HG03196 (cell line): Measurements from ENCODE around the gene NAV3.

ENCODE experiments used
- ATAC-seq: cut with Tn5 transposase; IDR thresholded peaks from one replicate; pipeline ENCODE4 v1.9.1; 2021; ENCODE audit not compliant: unreplicated experiment

The NAV3 gene

GRCh38 chr12:78036874-78037273 lies 206.2 kb downstream of the NAV3 start:
- ATAC-seq = no peak

DNA sequence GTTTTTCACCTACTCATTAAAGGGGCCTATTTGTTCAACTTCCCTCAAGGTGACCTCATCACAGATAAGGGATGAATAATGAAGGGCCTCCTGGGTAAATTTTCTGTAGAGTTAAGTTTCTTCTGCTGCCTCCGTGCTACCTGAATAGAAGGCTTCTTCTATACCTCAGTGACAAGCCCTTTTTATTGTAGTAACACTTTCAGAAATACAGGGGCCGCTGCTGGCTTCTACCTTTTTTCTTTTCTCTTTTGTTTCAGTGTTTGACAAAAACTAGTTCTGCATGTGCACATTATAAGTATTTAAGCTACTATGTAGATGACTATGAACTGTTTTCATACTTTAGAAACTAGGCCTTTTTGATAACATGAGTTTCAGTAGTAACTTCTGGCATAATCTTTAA lies 207.0 kb downstream of the NAV3 start:
- ATAC-seq = no peak

DNA sequence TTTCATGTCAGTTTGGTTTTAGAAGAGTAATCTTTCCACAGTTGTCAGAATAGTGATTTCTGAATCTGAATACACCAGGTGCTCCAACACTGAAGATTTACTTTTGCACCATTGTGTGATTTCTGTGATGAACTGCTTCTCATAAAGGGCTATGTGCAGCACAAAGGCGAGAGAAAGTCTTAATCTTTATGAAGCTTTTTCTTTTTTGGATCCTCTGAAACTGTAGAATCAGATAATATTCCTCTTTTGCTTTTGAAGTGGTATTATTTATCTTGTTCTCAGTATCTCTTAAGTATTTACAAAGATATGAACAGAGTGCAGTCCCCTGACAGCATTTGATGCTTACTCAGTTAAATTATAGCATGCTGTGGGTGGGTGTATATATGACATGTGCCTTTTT lies 207.8 kb downstream of the NAV3 start:
- no peak for ATAC-seq

DNA sequence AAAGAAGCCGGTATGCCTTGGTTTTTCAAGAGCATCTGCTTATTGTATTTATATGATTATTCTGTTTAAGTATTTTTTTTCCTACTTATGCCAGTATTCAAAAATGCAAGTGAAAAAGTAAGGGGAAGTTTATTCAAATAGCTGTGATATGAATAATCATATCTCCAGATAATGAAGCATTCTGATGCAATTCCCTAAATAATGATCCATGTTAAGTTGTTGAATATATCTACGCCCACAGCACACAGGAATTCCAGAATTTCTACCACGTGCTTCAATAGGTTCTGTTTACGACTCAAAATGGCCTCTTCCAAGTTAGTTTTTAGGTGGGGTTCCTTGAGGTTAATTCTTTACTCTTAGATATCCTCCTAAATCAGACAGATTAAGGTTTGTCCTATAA lies 208.3 kb downstream of the NAV3 start:
- no peak for ATAC-seq

DNA sequence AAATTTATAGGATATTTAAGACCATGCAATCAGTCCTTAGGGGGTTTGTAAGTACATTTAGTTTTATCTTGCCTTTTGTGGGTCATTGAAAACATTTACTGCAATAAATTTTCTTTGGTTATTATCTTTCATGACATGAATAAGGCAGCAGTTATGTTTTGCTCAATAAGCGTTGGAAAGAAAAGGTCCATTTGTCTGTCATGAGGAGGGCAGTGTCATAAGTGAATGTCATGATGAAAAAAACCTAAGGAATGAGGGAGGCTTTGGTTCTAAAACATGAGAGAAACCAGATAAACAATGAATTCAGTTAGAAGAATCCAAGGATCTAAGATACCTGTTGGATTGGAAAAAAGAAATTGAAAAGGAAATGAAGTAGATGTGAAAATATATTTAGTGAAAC lies 209.4 kb downstream of the NAV3 start:
- no peak for ATAC-seq

DNA sequence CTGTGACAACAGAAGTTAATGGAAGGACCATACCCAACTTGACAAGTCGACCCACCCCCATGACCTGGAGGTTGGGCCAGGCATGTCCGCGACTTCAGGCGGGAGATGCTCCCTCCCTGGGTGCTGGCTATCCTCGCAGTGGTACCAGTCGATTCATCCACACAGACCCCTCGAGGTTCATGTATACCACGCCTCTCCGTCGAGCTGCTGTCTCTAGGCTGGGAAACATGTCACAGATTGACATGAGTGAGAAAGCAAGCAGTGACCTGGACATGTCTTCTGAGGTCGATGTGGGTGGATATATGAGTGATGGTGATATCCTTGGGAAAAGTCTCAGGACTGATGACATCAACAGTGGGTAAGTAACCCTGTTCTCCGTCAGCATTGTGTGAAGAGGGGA lies 220.1 kb downstream of the NAV3 start:
- ATAC-seq = no peak

DNA sequence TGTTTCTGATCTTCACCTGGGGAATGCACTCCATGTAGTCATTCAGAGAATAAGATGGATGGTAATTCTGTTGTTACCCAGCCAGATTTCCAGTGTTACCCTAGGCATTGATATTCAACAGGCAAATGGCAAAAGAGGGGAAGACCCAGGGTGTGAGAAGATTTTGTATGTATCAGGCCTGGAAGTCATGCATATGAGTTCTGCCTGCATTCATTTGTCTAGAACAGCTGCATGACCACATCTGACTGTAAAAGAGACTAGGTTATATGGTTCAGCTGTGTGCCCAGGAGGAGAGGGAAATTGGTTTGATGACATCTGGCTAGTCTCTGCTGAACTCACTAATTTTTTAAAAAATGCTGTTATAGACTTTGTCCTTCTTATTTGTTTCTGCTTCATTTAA lies 224.9 kb downstream of the NAV3 start:
- ATAC-seq = no peak

- no peak for ATAC-seq
These were observed 226.4 kb downstream of the NAV3 start for GRCh38 chr12:78057075-78057474.

- ATAC-seq = no peak
These were observed 229.5 kb downstream of the NAV3 start for GRCh38 chr12:78060186-78060585.

GRCh38 chr12:78062786-78063185 lies 232.1 kb downstream of the NAV3 start:
- ATAC-seq = no peak

DNA sequence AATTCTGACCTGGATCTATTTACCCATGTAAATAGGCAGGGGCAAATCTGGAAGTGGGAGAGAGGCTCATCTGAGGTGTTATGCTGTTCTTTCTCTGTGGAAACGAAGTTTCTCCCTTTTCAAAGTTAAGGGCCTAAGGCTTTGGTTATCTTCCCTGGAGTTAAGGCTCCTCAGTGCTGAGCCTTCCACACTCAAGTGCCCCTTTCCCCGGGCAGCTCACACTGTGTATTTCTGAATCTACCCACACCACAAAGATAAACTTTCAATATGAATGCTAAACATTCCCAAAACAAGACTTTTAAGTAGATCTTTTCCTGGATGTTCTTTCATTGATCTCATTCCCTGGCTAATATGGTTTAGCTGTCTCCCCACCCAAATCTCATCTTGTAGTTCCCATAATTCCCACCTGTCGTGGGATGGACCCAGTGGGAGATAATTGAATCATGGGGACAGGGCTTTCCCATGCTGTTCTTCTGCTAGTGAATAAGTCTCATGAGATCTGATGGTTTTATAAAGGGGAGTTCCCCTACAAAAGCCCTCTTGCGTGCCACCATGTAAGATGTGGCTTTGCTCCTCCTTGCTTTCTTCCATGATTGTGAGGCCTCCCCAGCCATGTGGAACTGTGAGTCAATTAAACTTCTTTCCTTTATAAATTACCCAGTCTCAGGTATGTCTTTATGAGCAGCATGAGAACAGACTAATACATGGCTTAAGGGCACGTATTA lies 251.1 kb downstream of the NAV3 start:
- ATAC-seq = no peak

GRCh38 chr12:78085542-78086182 lies 255.0 kb downstream of the NAV3 start:
- ATAC-seq = no peak

DNA sequence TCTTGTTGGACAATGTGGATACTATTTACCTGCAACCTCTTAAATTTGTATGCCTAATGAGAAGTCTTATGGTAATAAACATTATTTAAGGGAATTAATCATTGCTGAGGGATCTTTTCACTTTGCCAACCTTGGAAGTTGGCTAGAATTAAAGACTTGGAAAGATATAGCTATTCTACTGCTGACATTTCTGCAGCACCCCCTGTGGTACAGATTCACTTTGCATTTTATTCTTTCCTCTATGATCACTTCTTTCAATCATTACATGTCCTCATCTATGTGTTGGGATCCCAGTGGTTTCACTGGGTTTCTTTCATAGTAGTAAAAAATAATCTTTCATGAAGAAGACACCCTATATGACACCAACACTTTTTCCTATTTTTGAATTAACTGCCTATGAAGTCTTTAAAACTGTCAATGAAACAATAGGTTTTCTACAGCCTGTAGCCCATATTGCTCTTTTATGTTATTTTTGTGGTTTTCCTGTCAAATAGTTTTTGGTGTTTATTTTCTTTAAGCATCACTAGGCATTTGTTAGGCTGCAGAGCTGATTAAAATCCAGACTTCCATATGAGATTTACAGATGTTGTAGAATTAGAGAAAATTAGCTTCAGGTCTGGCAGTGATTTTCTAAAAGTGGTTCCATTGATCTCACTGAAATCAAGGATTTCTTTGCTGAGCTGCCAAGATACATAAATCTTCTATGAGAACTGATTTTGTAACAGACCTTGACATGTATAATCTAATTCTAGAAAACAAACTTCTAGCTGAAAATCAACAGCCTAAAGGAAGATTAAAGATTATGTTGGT lies 256.1 kb downstream of the NAV3 start:
- ATAC-seq = no peak

- no peak for ATAC-seq
These were observed 256.6 kb downstream of the NAV3 start for GRCh38 chr12:78087363-78087675.

DNA sequence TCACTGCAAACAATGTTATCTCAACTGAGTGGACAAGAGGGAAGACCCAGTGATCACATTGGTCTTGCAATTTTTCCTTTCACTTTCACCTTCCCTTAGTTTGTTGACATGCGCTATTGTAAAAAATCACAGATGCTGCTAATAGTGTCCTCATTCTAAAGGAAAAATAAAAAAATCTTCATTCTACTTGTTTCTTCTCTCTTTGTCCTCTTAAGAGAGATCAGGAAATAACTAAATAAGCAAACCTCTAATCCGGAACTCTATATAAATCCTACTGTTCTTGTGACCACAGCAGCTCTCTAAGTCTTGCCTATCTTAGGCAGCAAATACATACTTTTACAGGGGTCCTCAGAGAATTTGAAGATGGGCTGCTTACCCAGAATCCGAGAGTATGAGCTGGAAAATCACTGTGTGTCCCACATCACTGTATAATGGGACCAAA lies 257.7 kb downstream of the NAV3 start:
- no peak for ATAC-seq

- no peak for ATAC-seq
These were observed 259.6 kb downstream of the NAV3 start for GRCh38 chr12:78090266-78090665.

DNA sequence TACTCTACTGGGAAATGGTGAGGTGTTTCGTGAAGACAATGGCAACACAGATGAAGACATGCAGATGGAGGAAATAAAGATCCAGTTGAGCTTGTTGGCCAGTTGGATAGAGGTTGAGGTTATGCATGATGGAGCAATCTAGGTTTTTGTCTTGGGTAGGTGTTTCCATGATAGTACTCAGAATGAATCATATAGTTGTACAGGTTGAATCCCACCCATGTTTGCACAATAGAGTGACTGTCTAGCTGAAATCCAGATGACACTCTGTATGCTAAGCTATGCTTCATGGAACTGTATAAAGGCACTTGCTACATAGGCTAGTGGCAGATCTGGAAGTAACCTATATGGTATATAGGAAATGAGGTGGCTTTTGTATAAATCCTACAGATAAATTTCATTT lies 264.9 kb downstream of the NAV3 start:
- ATAC-seq = no peak

DNA sequence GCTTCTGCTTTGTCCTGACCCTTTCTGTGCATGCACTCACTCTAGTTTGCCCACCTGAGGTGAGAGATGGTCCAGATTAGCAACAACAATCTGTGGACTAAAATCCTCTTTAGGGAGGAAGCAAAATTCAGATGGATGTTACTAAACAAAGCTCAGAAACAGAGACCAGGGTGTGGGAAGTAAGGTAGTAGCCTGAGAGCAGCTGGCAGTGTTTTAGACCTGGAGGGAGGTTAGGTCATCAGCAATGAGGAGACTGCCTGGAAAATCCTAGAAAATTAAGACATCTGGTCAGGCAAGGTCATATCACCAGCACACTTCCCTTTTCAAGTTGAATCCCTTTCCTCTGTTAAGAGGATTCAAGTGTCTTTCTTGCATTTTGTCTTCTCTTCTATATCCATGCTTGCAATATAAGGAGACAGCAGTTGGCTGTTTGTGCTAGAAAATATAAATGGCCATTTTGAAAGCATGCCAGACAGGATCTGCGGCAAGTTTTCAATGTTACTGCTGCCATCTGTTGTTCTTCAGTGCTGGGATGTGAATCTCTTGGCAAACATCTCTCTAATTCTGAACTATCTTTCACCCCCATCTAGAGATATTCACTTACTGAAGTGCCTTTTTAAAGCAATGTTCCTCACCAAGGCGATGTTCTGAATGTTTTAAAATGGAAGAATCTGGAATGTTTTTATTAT lies 266.4 kb downstream of the NAV3 start:
- ATAC-seq = no peak

GRCh38 chr12:78099806-78100205 lies 269.1 kb downstream of the NAV3 start:
- no peak for ATAC-seq

DNA sequence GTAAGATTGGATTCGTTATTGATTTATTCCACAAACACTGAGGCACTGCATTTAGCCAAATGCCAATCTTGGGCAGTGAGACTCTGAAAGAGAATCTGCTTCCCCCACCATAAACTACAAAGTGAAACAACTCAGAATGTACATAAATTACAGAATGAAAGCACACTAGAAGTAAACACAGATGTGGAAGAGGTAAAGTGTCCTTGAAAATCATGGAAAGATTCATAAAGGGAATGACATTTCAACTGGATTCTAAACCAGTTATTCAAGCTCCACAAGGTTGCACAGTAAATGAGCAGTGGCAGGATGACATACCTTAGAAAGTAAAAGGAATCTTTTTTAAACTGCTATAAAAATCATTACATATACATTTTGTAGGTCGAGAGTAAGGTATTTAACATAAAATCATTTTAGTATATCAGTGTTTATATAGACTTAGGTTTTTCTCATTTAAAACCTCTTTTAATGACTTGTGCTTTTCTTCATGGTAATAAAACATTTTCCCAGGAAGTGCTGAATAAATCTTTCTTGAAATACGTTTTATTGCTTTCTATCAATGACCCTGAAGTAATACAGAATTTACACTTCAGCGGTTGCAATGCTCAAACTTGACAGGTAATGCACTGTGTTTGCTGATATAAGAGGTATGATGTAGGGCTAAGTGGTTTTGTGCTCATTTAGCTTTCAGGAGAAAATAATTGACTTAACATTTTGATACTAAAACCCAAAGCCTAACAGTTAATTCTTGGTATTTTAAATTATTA lies 270.6 kb downstream of the NAV3 start:
- no peak for ATAC-seq
